ENCODE data around the gene STK10.
A peak's percentile ranks its signal among the peaks of the same experiment; 100 is the strongest.
"Not testable (repeated sequence)": the region's sequence is repeated elsewhere in the genome, so short reads cannot be mapped to it uniquely, and the experiment has no call there.

The STK10 gene

DNA sequence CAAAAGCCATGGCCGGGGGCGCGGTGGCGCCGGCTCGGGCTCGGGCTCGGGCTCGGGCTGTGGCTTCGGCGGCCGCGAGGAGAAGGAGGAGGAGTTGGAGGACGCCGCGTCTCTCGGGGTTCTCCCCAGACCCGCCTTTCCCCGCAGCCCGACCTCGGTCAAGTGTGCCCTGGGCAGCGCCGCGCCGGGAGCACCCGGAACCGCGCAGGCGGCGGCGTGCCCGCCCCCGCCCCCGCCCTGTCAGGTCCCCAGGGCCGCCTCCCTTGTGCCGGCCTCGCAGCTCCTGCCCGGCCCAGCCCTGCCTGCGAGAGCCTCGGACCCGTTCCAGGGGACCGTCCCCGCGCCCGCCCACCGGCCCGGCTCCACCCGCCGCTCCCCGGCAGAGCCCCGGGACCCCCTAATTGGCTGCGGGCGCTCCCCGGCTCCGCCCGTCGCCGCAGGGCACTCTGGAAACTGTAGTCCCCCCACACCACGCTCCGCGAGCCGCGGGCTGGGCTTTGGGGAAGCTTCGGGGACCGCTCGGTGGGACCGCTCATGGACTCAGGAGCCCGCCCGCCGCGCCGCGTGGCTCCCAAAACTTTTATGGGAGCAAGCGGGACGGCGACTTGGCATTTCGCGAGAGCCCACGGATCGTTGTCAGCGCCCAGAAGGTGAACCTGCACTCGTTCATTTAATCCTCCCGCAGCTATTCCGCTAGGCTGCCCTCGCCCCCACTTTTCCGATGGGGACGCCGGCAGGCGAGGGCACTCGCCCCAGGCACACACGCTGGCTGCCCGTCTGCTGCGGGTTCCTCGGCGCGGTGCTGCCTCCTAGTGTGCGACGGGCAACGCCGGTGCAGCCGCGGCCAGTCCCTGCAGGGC is at the start of gene STK10:
STK10 (minus strand) TSS at position 192 of the 860 bp plus-strand sequence; CDS start at position 10, 182 bp downstream.
- DNase-seq (ENCODE audit: low spot score): peak; percentile 86

DNA sequence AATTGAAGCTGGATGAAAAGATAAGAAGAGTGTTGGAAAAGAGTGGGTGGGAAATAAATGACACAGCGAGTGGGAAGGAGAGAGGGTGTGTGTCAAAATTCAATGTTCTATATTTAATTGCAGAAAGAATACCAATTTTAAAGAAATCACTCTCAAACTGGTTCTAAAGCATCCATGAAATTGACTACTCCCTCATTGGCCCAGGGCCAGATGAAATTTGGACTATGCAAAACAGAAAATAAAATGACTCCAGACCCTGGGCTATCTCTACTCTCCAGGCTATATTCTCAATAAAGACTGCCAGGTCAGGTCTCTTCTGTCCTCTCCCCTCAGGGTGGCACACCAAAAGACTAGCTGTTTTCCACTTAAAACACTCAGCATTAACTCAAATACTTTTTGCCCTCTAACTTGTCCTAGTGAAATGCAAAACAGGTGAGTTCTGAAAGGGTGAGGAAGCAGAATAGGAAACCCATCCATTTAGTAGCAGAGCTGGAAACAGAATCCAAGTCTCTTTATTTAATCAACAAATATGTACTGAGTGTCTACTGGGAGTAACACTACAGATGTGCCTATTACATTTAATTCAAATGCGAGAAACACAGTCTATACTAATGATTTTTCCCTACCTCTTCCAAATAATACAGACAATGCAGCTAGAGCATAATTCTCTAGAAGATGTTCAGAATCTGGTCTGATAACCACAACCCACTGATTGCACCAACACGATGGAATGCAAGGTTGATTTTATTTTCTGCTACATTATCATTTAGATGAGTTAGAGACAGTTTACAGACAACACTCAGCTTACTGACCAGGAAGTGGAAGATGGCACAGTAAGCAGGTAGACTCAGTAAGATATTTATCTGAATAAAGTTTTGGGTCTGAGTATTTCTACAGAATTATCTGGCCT is 48.1 kb upstream of the STK10 start:
- no peak for DNase-seq (ENCODE audit: low spot score)

DNA sequence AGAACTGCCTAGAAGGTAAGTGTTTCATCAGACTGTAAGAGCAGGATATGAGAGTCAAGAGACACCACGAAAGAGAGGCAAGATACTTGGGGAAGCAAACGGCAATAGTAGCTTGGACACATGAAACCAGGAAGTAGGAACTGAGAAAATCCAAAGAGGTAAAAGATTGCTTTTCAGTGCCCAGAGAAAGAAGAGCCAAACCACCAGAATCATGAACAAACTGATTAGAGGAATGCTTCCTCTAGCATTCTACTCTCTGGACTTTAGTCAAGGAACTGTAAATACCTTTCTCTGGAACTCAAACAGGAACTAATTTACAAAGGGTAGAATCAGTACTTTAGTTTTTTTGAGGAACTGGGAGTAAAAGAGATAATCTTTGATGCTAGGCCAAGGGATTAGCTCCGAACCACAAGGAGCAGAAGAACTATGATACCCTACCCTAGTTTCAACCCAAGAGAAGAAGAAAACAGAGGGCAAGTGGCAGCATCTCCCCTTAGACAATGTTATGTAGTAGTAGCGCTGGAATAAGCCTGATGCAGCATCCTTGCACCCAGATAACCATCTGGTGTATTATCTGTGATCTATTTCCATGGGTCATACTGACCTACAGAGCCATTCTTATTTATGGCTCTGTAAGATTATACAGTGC is 47.2 kb upstream of the STK10 start:
- DNase-seq (ENCODE audit: low spot score): no peak

DNA sequence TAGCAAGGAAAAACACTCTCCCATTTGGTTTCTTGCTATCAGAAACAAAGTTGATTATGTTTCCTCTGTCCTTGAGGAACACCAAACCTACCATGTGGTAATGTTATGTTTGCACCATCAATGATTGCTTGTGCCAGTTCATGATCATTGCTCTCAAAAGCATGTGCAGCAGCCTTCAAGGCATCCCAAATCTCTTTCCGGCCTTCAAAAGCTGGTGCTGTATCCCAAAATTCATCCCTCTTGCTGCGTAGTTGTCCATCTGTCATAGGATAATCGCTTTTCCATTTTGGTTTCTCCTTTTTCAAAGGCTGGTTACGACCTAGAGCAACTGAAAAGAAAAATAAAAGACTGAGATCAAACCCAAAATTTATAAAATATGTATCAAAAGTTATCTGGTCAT is 46.0 kb upstream of the STK10 start:
- no peak for DNase-seq (ENCODE audit: low spot score)

- no peak for DNase-seq (ENCODE audit: low spot score)
Measured at GRCh38 chr5:172229904-172230303, 41.9 kb upstream of the STK10 start.

- DNase-seq (ENCODE audit: low spot score): no peak
Measured at GRCh38 chr5:172224996-172225395, 37.0 kb upstream of the STK10 start.

GRCh38 chr5:172223901-172224873 is 36.2 kb upstream of the STK10 start:
- no peak for DNase-seq (ENCODE audit: low spot score)

GRCh38 chr5:172219296-172219695 is 31.3 kb upstream of the STK10 start:
- no peak for DNase-seq (ENCODE audit: low spot score)

DNA sequence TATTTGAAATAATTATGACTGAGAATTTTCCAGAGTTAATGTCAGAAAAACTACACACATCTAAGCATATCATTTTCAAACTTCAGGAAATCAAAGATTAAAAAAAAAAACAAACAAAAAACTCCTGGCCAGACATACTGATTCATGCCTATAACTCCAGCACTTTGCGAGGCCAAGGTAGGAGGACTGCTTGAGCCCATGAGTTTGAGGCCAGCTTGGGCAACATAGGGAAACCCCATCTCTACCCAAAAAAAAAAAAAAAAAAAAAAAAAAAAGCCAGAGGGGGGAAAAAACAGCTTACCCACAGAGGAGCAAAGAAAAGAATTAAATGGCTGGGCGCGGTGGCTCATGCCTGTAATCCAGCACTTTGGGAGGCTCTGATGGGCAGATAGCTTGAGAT is 28.3 kb upstream of the STK10 start:
- no peak for DNase-seq (ENCODE audit: low spot score)

GRCh38 chr5:172213126-172213525 is 25.1 kb upstream of the STK10 start:
- no peak for DNase-seq (ENCODE audit: low spot score)

DNA sequence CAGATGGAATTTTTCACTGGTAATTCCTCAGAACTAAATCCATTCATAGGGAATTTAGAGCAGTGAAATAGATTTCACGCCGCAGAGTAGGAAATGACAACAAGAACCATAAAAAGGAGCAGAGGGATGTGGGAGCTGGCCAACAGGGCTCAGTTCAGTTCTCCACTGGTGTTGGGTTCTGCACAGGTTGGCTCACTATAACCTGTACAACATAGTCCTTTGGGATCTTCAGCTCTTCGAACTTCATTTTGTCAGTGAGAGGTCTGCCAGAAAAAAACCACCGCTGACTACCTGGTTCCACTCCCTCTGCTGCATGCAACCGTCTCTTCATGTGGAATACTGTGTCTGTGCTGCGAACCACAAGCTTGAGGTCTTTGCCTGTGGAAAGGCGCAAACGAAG is 23.7 kb upstream of the STK10 start:
- no peak for DNase-seq (ENCODE audit: low spot score)

DNA sequence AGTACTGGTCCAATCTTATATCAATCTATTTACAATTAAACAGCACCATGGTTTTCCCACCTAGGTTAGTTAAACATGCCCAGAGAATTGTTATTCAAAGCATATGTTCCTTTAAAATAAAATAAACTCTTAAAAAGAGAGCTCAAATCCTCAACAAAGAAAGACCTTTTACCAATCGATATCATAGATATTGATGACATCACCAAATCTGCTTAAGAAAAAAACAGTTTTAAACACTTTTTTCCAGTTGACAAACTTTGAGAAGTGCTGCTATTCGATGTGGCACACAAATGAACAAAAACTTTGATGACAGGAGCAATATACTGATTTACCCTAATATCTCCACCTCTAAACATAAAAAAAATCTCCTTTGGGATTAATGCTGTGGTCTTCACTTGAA is 21.7 kb upstream of the STK10 start:
- DNase-seq (ENCODE audit: low spot score): no peak

- DNase-seq (ENCODE audit: low spot score): no peak
Measured at GRCh38 chr5:172207511-172207910, 19.5 kb upstream of the STK10 start.

- DNase-seq (ENCODE audit: low spot score): not testable (repeated sequence)
Measured at GRCh38 chr5:172205984-172206383, 18.0 kb upstream of the STK10 start.

DNA sequence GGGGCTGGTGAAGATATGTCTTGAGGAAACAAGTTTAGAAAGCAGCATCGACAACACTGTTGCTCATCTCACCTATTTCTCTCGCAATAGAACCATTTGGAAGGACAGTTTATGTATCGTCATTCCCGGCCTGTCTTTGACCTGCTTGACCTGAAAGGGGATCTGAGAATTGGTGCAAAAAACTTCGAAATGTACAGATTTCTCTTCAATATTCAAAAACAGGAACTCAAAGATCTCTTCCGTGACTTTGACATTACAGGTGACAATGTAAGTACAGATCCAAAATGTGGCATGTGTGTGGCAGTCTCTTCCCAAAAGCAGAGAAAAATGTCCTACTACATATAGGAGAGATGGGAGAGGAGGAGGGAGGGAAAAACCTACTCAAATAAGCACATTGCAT is 12.5 kb upstream of the STK10 start:
- DNase-seq (ENCODE audit: low spot score): no peak

- DNase-seq (ENCODE audit: low spot score): no peak
Measured at GRCh38 chr5:172199446-172199845, 11.4 kb upstream of the STK10 start.

DNA sequence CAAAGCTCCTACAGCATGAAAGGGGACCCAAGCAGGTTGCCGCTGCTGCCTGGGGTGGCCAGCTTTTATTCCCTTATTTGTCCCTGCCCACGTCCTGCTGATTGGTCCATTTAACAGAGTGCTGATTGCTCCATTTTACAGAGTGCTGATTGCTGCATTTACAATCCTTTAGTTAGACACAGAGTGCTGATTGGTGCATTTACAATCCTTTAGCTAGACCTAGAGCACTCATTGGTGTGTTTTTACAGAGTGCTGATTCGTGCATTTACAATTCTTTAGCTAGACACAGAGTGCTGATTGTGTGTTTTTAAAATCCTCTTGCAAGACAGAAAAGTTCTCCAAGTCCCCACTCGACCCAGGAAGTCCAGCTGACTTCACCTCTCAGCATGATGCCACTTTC is 9.8 kb upstream of the STK10 start:
- not testable (repeated sequence) for DNase-seq (ENCODE audit: low spot score)

- DNase-seq (ENCODE audit: low spot score): no peak
Measured at GRCh38 chr5:172194985-172195774, 7.2 kb upstream of the STK10 start.

DNA sequence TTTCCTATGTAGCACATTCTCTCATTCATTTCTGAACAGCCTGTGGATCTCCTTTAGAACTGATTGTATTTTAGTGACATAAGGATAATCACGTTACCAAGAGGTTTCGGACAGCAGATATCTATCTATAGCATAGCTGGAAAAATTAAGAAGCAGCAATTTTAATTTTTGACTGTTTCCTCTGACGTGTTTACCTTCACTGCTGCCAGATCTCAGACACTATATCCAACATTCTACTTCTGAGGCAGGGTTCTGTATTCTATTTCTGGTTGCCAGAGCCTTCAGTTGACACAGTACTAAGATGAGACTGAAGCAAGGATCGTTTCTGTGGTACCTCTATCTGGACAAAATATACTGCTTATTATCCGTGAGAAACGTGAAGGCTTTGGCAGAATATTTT is 5.8 kb upstream of the STK10 start, which contains the start of gene EFCAB9:
EFCAB9 (plus strand) TSS at position 301 of the 400 bp plus-strand sequence; CDS start at position 302, 1 bp downstream.
- DNase-seq (ENCODE audit: low spot score): no peak

DNA sequence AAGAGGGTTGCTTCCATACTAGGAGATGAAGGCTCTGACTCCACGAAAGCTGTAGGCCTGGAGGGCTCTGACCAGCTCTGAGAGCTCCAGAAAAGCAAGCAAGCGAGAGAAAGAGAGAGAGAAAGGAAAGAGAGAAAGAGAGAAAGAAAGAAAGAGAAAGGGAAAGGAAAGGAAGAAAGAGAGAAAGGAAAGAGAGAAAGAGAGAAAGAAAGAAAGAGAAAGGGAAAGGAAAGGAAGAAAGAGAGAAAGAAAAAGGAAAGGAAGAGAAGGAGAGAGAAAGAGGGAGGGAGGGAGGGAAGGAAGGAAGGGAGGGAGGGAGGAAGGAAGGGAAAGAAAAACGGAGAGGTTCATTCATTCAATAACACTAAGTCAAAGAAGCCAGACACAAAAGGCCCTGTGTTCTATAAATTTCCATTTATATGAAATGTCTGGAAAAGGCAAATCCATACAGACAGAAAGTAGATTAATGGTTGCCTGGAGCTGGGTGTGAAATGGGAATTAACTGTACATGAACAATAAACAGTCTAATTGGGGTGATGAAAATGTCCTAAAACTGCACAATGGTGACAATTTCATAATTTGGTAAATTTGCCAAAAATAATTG is 1.8 kb upstream of the STK10 start:
- DNase-seq (ENCODE audit: low spot score): no peak
